ENCODE measurements around the gene HBM. TPM values are rescaled to one million over a fixed set of nuclear protein-coding genes. Genes with fewer than 3 reads are reported as not detected.

Gene HBM, protein sequence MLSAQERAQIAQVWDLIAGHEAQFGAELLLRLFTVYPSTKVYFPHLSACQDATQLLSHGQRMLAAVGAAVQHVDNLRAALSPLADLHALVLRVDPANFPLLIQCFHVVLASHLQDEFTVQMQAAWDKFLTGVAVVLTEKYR
- total RNA-seq = 151 TPM

DNA sequence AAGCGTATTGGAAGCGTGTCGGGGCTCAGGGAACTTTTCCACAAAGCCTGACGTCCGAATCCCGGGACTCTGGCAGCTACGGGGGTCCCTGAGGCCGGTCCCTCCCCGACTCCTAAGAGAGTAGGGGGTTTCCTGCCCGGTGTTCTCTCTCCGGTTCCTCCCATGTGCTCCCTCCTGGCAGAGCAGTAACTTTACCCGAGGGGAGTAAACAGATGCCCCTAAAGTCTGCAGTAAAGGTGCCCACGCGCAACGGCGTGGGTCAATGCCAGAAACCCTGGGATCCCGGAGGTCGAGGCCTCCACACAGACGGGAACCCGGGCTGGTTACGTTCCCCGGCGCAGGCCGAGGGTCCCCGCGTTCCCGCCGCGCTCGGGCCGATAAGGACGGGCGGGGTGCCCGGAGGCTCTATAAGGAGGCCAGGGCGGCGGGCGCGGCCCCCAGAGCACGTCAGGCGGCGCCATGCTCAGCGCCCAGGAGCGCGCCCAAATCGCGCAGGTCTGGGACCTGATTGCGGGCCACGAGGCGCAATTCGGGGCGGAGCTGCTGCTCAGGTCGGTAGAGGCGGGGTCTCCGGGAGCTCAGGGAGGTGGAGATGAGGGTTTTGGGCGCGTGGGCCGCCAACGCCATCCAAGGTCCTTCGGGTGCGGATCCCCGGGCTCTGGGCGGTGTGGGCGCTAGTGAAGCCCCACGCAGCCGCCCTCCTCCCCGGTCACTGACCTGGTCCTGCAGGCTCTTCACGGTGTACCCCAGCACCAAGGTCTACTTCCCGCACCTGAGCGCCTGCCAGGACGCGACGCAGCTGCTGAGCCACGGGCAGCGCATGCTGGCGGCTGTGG lies at the start of gene HBM:
Gene HBM (plus strand): TSS at position 440 of the 836 bp plus-strand sequence. CDS start 20 bp downstream, at position 460.
- Histone ChIP-seq H3K36me3 (ENCODE audit: control insufficient read depth in 3 of 3, insufficient read depth in 3 of 3, low read length in 3 of 3) (no peaks in the 10 kb centered on the region), H3K27ac (ENCODE audit: low read depth, low read length) (no peak within 1 kb of the TSS), H3K27me3 (ENCODE audit: control insufficient read depth in 3 of 3, insufficient read depth in 3 of 3, low read length in 3 of 3) (peaks cover 51 to 61% (median 54%) of the 10 kb centered on the region in 3 donors), H3K9ac (ENCODE audit: low read depth in 1 of 3, low read length in 3 of 3) (peak within 1 kb of the TSS in 1 of 3 donors; percentile 16), H3K4me1 (ENCODE audit: control insufficient read depth in 3 of 3, insufficient read depth in 3 of 3, low read length in 3 of 3) (peaks cover 16 to 23% (median 21%) of the 10 kb centered on the region in 3 donors), H3K4me3 (ENCODE audit: low read length in 3 of 3) (peak within 1 kb of the TSS in 2 of 3 donors; percentile 41 to 46), H3K9me3 (ENCODE audit: control insufficient read depth in 3 of 3, low read length in 3 of 3) (no peaks in the 10 kb centered on the region)

DNA sequence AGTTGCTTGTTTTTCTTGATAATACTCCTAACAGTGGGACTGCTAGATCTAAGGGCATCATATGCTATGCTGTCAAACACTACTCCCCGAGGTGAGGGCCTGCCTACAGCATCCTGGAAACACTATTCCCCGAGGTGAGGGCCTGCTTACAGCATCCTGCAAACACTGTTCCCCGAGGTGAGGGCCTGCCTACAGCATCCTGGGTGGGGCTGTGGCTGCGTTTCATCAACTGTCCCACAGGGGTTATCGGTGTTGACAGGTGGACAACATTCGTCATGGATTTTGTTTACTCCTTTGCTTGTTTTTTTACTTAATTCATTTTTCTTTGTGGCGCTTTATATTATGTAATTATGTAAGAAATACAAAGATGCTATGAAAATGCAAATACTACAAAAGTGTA lies 49.8 kb upstream of the HBM start:
- Histone ChIP-seq H3K4me3 (ENCODE audit: low read length in 3 of 3) (no peak overlapping the region), H3K9me3 (ENCODE audit: control insufficient read depth in 3 of 3, low read length in 3 of 3) (no peaks in the 10 kb centered on the region), H3K9ac (ENCODE audit: low read depth in 1 of 3, low read length in 3 of 3) (no peak overlapping the region), H3K27me3 (ENCODE audit: control insufficient read depth in 3 of 3, insufficient read depth in 3 of 3, low read length in 3 of 3) (no peaks in the 10 kb centered on the region), H3K27ac (ENCODE audit: low read depth, low read length) (no peak overlapping the region), H3K4me1 (ENCODE audit: control insufficient read depth in 3 of 3, insufficient read depth in 3 of 3, low read length in 3 of 3) (peaks cover 4 to 15% (median 7%) of the 10 kb centered on the region in 3 donors), H3K36me3 (ENCODE audit: control insufficient read depth in 3 of 3, insufficient read depth in 3 of 3, low read length in 3 of 3) (peaks cover 24 to 38% (median 35%) of the 10 kb centered on the region in 3 donors)

DNA sequence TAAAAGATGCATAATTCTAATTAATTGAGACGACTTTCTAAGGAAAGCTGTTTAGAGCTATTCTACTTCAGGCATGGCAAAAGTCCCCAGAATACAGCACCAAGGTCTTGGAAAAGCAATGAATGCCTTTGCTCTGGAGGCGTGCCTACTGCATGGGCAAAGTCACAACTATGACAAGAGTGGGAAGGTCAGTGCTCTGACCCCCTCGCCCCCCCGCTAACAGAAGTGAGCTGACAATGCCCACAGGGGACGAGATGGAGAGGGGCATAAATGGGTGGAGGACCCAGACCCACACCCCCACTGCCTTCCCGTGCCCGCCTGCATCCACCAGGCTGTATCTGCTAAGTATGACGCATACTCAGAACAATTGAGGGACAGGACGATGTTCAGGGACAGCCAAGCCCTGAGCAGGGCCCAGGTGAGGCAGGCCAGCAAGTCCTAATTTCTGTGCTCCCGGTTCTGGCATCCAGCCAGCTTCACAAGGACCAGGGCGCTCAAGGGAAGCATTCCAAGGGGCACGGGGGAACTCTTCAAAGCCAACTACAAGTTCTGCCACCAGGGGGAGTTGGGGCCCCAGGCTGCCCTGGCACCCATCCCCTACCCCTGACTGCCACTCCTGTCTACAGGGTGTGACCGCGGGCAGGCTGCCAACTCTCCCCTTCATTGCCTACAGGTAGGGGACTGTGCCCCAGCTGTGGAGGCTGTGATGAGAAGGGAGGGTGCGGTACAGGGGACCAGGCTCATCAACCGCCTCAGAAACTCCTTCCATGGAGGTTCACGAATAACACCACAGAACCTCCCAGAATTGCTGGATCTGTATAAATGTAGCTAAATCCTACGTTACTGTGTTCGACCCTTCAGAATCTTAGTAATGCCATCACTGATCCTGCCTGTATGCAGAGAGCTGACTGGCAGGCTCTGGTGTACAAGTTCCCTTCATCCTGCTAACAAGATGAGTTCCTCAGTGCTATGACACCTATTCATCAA lies 48.1 kb upstream of the HBM start:
- Histone ChIP-seq H3K36me3 (ENCODE audit: control insufficient read depth in 3 of 3, insufficient read depth in 3 of 3, low read length in 3 of 3) (peaks cover 16 to 25% (median 24%) of the 10 kb centered on the region in 3 donors), H3K9me3 (ENCODE audit: control insufficient read depth in 3 of 3, low read length in 3 of 3) (no peaks in the 10 kb centered on the region), H3K27ac (ENCODE audit: low read depth, low read length) (no peak overlapping the region), H3K27me3 (ENCODE audit: control insufficient read depth in 3 of 3, insufficient read depth in 3 of 3, low read length in 3 of 3) (no peaks in the 10 kb centered on the region), H3K4me1 (ENCODE audit: control insufficient read depth in 3 of 3, insufficient read depth in 3 of 3, low read length in 3 of 3) (peaks cover 4 to 15% (median 7%) of the 10 kb centered on the region in 3 donors), H3K9ac (ENCODE audit: low read depth in 1 of 3, low read length in 3 of 3) (no peak overlapping the region), H3K4me3 (ENCODE audit: low read length in 3 of 3) (no peak overlapping the region)

DNA sequence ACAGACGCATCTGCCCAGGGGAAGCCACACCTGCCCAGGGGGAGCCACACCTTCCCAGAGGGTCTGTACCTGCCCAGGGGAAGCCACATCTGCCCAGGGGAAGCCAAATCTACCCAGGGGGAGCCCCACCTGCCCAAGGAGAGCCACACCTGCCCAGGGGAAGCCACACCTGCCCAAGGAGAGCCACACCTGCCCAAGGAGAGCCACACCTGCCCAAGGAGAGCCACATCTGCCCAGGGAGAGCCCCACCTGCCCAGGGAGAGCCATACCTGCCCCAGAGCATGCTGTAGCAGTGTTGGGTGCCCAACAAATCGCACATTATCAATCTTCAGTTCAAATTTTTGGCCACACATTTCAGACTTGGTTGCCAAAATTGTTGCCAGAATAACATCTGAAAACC lies 46.9 kb upstream of the HBM start:
- Histone ChIP-seq H3K4me1 (ENCODE audit: control insufficient read depth in 3 of 3, insufficient read depth in 3 of 3, low read length in 3 of 3) (peaks cover 0 to 7% (median 4%) of the 10 kb centered on the region in 3 donors), H3K36me3 (ENCODE audit: control insufficient read depth in 3 of 3, insufficient read depth in 3 of 3, low read length in 3 of 3) (peaks cover 14 to 31% (median 22%) of the 10 kb centered on the region in 3 donors), H3K27ac (ENCODE audit: low read depth, low read length) (no peak overlapping the region), H3K9me3 (ENCODE audit: control insufficient read depth in 3 of 3, low read length in 3 of 3) (no peaks in the 10 kb centered on the region), H3K4me3 (ENCODE audit: low read length in 3 of 3) (no peak overlapping the region), H3K9ac (ENCODE audit: low read depth in 1 of 3, low read length in 3 of 3) (no peak overlapping the region), H3K27me3 (ENCODE audit: control insufficient read depth in 3 of 3, insufficient read depth in 3 of 3, low read length in 3 of 3) (no peaks in the 10 kb centered on the region)

DNA sequence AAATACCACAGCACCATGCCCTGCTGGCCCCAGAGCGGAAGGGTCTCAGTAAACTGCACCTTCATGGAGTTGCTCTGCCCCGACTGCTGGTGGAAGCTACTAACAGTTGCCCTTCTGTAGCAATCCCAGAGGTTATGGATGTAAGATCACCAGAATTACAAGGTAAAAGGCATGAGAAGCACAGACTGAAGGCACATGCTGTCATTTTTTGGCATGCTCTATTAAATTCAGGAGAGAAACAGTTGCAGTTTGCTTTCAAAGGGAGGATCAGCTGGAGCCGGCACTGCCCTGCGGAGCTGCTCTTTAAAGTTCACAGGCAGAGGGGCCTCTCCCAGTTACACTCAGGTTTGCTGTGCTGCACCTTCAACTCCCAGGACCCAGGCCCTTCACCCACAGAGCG lies 46.5 kb upstream of the HBM start:
- Histone ChIP-seq H3K36me3 (ENCODE audit: control insufficient read depth in 3 of 3, insufficient read depth in 3 of 3, low read length in 3 of 3) (peaks cover 11 to 27% (median 21%) of the 10 kb centered on the region in 3 donors), H3K27ac (ENCODE audit: low read depth, low read length) (no peak overlapping the region), H3K4me1 (ENCODE audit: control insufficient read depth in 3 of 3, insufficient read depth in 3 of 3, low read length in 3 of 3) (peaks cover 0 to 5% (median 4%) of the 10 kb centered on the region in 3 donors), H3K9ac (ENCODE audit: low read depth in 1 of 3, low read length in 3 of 3) (no peak overlapping the region), H3K9me3 (ENCODE audit: control insufficient read depth in 3 of 3, low read length in 3 of 3) (no peaks in the 10 kb centered on the region), H3K27me3 (ENCODE audit: control insufficient read depth in 3 of 3, insufficient read depth in 3 of 3, low read length in 3 of 3) (no peaks in the 10 kb centered on the region), H3K4me3 (ENCODE audit: low read length in 3 of 3) (no peak overlapping the region)

DNA sequence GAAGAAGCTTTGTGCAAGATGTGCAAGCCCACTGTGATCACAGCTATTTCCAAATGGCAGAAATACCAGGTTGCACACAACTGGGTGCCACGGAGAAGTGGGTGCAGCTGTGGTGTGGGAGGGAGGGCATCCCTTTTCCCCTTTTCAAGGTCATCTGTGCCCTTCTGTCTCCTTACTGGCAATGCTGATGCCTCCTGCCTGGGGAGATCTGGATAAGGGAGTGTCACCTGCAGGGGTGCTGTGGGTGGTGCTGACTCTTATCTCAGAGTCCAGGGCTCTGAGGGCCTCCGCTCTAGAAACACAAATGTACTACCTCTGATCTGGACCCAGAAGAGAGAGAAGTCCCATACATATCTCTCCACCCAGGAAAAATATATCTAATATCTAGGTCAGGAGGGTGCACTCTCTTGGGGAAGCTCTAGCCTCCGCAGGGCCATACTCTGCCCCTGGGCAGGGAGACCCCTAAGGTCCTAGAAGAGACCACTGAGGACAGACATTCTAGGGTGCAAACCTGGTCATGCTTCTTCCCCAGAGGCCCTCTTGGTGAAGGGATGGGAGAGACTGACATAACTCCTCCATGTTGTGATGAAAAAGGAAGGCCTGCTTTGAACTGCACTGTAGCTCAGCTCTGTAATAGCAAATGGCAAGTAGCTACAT lies 45.8 kb upstream of the HBM start:
- H3K27me3 ChIP-seq (ENCODE audit: control insufficient read depth in 3 of 3, insufficient read depth in 3 of 3, low read length in 3 of 3) = no peaks in the 10 kb centered on the region
- H3K36me3 ChIP-seq (ENCODE audit: control insufficient read depth in 3 of 3, insufficient read depth in 3 of 3, low read length in 3 of 3) = peaks cover 11 to 27% (median 15%) of the 10 kb centered on the region in 3 donors
- H3K27ac ChIP-seq (ENCODE audit: low read depth, low read length) = no peak overlapping the region
- no peaks in the 10 kb centered on the region for H3K9me3 ChIP-seq (ENCODE audit: control insufficient read depth in 3 of 3, low read length in 3 of 3)
- peaks cover 0 to 5% (median 4%) of the 10 kb centered on the region in 3 donors for H3K4me1 ChIP-seq (ENCODE audit: control insufficient read depth in 3 of 3, insufficient read depth in 3 of 3, low read length in 3 of 3)
- no peak overlapping the region for H3K9ac ChIP-seq (ENCODE audit: low read depth in 1 of 3, low read length in 3 of 3)
- H3K4me3 ChIP-seq (ENCODE audit: low read length in 3 of 3) = no peak overlapping the region

DNA sequence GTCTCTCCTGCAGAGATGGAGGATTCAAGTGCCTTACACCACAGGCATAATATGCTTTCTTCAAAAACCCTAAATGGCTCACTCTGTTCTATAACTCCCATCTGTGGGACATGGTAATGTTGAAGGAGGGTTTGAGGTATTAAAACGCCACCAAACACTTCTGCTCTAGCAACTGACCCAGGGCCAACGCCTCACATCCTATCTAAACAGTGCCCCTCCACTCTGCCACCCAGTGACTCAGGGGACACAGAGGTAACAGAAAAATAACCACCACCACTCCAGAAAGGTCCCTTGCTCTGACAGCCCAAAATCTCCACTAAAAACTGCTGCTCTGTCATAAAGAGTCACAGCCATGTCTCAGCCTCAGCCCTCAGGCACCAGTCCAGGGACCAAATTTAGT lies 45.0 kb upstream of the HBM start:
- no peak overlapping the region for H3K4me3 ChIP-seq (ENCODE audit: low read length in 3 of 3)
- H3K36me3 ChIP-seq (ENCODE audit: control insufficient read depth in 3 of 3, insufficient read depth in 3 of 3, low read length in 3 of 3) = peaks cover 11 to 24% (median 13%) of the 10 kb centered on the region in 3 donors
- peaks cover 0 to 5% (median 4%) of the 10 kb centered on the region in 3 donors for H3K4me1 ChIP-seq (ENCODE audit: control insufficient read depth in 3 of 3, insufficient read depth in 3 of 3, low read length in 3 of 3)
- no peak overlapping the region for H3K27ac ChIP-seq (ENCODE audit: low read depth, low read length)
- H3K27me3 ChIP-seq (ENCODE audit: control insufficient read depth in 3 of 3, insufficient read depth in 3 of 3, low read length in 3 of 3) = no peaks in the 10 kb centered on the region
- H3K9ac ChIP-seq (ENCODE audit: low read depth in 1 of 3, low read length in 3 of 3) = peak overlapping the region in 1 of 3 donors; percentile 34
- H3K9me3 ChIP-seq (ENCODE audit: control insufficient read depth in 3 of 3, low read length in 3 of 3) = no peaks in the 10 kb centered on the region

DNA sequence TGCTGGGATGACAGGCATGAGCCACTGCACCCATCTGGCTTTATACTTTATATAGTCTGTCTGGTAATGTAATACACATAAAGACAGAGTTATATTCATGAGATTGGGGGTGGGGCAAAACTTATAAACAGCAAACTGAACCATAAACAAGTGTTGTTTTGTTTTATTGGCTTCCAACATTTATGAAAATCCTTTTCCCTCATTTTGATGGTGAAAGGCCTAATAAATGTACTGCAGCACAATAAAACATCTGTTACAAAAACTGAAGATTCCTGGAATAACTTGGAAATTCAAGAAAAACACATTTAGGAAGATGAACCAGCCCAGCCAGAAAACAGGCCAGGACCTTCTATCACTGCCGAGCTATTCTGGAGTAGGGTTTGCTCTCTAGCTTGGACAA lies 43.4 kb upstream of the HBM start:
- no peak overlapping the region for H3K27ac ChIP-seq (ENCODE audit: low read depth, low read length)
- H3K36me3 ChIP-seq (ENCODE audit: control insufficient read depth in 3 of 3, insufficient read depth in 3 of 3, low read length in 3 of 3) = peaks cover 6 to 16% (median 8%) of the 10 kb centered on the region in 3 donors
- H3K27me3 ChIP-seq (ENCODE audit: control insufficient read depth in 3 of 3, insufficient read depth in 3 of 3, low read length in 3 of 3) = no peaks in the 10 kb centered on the region
- peaks cover 0 to 5% (median 4%) of the 10 kb centered on the region in 3 donors for H3K4me1 ChIP-seq (ENCODE audit: control insufficient read depth in 3 of 3, insufficient read depth in 3 of 3, low read length in 3 of 3)
- H3K9me3 ChIP-seq (ENCODE audit: control insufficient read depth in 3 of 3, low read length in 3 of 3) = no peaks in the 10 kb centered on the region
- H3K9ac ChIP-seq (ENCODE audit: low read depth in 1 of 3, low read length in 3 of 3) = no peak overlapping the region
- H3K4me3 ChIP-seq (ENCODE audit: low read length in 3 of 3) = no peak overlapping the region

Data from skeletal muscle tissue (tissue), 4 donors.